ENCODE results near the gene PRKCE. TPM values are rescaled to one million over a fixed set of nuclear protein-coding genes. Genes with fewer than 3 reads are reported as not detected.

The PRKCE gene
- total and polyA plus RNA-seq, 2 donors (not counting 3 experiments of a cell fraction or from before 2014, with no cell fraction given): 27.9 to 33.9 TPM

DNA sequence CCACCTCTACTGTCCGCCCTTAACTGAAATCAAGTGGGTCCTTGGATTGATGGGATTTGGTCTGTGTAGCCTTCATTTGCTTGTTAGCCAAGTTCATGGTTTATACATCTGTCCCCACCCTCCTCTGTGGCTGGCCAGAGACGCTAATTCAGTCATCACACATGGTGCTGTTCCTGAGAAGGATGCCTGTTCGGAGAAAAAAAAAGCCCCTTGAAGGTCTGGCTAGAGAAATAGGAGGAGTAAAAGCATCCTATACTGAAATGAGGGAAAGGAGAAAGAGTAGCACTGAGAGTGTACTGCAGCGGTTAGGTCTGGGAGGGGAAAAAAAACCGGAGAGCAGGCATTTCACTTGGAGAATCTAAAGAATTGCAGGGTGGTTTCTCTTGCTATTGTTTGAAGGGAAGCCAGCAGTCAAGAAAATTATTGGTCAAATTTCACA lies 465.1 kb downstream of the PRKCE start:
- Histone ChIP-seq H3K4me1 (ENCODE audit: control insufficient read depth, extremely low read depth, insufficient read depth, low read length) (peaks cover 51% of the 10 kb centered on the region), H3K4me3 (replicated peaks in 1 of 3; ENCODE audit: insufficient read depth in 1 of 3, low read depth in 1 of 3, low read length in 3 of 3) (no peak overlapping the region), H3K27ac (ENCODE audit: insufficient read depth, low read depth, low read length) (peak overlapping the region; percentile 78), H2AFZ (ENCODE audit: low read depth, low read length) (no peak overlapping the region), H3K4me2 (ENCODE audit: insufficient read depth, low read length) (no peak overlapping the region), H3K79me2 (ENCODE audit: control insufficient read depth, insufficient read depth, low read length) (peaks cover 7% of the 10 kb centered on the region), H3K9ac (replicated peaks; ENCODE audit: extremely low read depth, insufficient read depth, low read length) (no peak overlapping the region), H4K20me1 (replicated peaks; ENCODE audit: control insufficient read depth, extremely low read depth, insufficient read depth, low read length) (no peaks in the 10 kb centered on the region), H3K9me1 (replicated peaks; ENCODE audit: control insufficient read depth, extremely low read depth, insufficient read depth, low read length) (no peaks in the 10 kb centered on the region), H3K27me3 (ENCODE audit: control insufficient read depth in 2 of 2, insufficient read depth in 2 of 2, low read length in 2 of 2) (no peaks in the 10 kb centered on the region), H3K36me3 (ENCODE audit: control insufficient read depth in 2 of 2, extremely low read depth in 1 of 2, insufficient read depth in 2 of 2, low read length in 2 of 2) (no peaks in the 10 kb centered on the region), H3K9me3 (replicated peaks; ENCODE audit: control insufficient read depth, insufficient read depth, low read length) (no peaks in the 10 kb centered on the region)
- BruUV-seq (replicated peaks): no TSS peak
- ChIA-PET CTCF (interaction anchor here (0.9 to 2.0 kb wide), 2 partner anchors 10 to 24 kb away, joined by 3 to 6 read pairs; no protein-coding TSS in a partner anchor), POLR2A (no interaction called here)
- intact Hi-C loops (cut with micrococcal nuclease): loop anchor here (1.0 kb wide), 1 partner anchor 18 kb away; no protein-coding TSS in a partner anchor
- FAIRE-seq (no peak), DNase-seq (ENCODE audit: low read depth, low spot score) (peak; percentile 57)
- dilution Hi-C loops (cut with MboI; ENCODE audit: extremely low pct_ligation_motif_present, low sequenced_read_pairs): no loop called here
- TF ChIP-seq MYC (IDR thresholded peaks at IDR 0.05; ENCODE audit: low read depth, low read length) (no peak), GATA2 (IDR thresholded peaks at IDR 0.05; ENCODE audit: insufficient read depth, insufficient read length, low read depth, low read length) (no peak), EZH2 (IDR thresholded peaks at IDR 0.05; ENCODE audit: borderline replicate concordance, low read depth, low read length, severe bottlenecking) (no peak), POLR2AphosphoS5 (IDR thresholded peaks at IDR 0.05; ENCODE audit: insufficient read depth, low read depth, low read length) (no peak), POLR2A (IDR thresholded peaks at IDR 0.05; ENCODE audit: low read depth, low read length) (no peak), JUN (IDR thresholded peaks at IDR 0.05; ENCODE audit: borderline replicate concordance, insufficient read depth, insufficient read length, low read depth) (no peak), FOS (IDR thresholded peaks at IDR 0.05; ENCODE audit: borderline replicate concordance, insufficient read depth, low read length) (no peak)
- TF ChIP-seq, protein P1, sequence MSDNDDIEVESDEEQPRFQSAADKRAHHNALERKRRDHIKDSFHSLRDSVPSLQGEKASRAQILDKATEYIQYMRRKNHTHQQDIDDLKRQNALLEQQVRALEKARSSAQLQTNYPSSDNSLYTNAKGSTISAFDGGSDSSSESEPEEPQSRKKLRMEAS (IDR thresholded peaks at IDR 0.05; ENCODE audit: insufficient read depth, insufficient read length): no peak

- no peaks in the 10 kb centered on the region for H3K36me3 ChIP-seq (ENCODE audit: control insufficient read depth in 2 of 2, extremely low read depth in 1 of 2, insufficient read depth in 2 of 2, low read length in 2 of 2)
- intact Hi-C loops (cut with micrococcal nuclease) (no loop called here), dilution Hi-C loops (cut with MboI; ENCODE audit: extremely low pct_ligation_motif_present, low sequenced_read_pairs) (no loop called here)
- no peak overlapping the region for H3K9ac ChIP-seq (replicated peaks; ENCODE audit: extremely low read depth, insufficient read depth, low read length)
- no TSS peak for BruUV-seq (replicated peaks)
- ChIA-PET CTCF (interaction anchor here (0.9 to 2.7 kb wide), 4 partner anchors 9 to 54 kb away, joined by 3 to 17 read pairs (median 5); no protein-coding TSS in a partner anchor), POLR2A (no interaction called here)
- H3K79me2 ChIP-seq (ENCODE audit: control insufficient read depth, insufficient read depth, low read length): peaks cover 4% of the 10 kb centered on the region
- H3K4me3 ChIP-seq (replicated peaks in 1 of 3; ENCODE audit: insufficient read depth in 1 of 3, low read depth in 1 of 3, low read length in 3 of 3): no peak overlapping the region
- no peak overlapping the region for H2AFZ ChIP-seq (ENCODE audit: low read depth, low read length)
- TF ChIP-seq GATA2 (IDR thresholded peaks at IDR 0.05; ENCODE audit: insufficient read depth, insufficient read length, low read depth, low read length) (no peak), JUN (IDR thresholded peaks at IDR 0.05; ENCODE audit: borderline replicate concordance, insufficient read depth, insufficient read length, low read depth) (no peak), FOS (IDR thresholded peaks at IDR 0.05; ENCODE audit: borderline replicate concordance, insufficient read depth, low read length) (peak; percentile 76)
- TF ChIP-seq, protein P1 (IDR thresholded peaks at IDR 0.05; ENCODE audit: insufficient read depth, insufficient read length): no peak
- H3K9me3 ChIP-seq (replicated peaks; ENCODE audit: control insufficient read depth, insufficient read depth, low read length): no peaks in the 10 kb centered on the region
- H3K9me1 ChIP-seq (replicated peaks; ENCODE audit: control insufficient read depth, extremely low read depth, insufficient read depth, low read length): no peaks in the 10 kb centered on the region
- no peaks in the 10 kb centered on the region for H3K27me3 ChIP-seq (ENCODE audit: control insufficient read depth in 2 of 2, insufficient read depth in 2 of 2, low read length in 2 of 2)
- FAIRE-seq (peak; percentile 38), DNase-seq (ENCODE audit: low read depth, low spot score) (peak; percentile 52)
- peak overlapping the region; percentile 37 for H3K4me2 ChIP-seq (ENCODE audit: insufficient read depth, low read length)
- H4K20me1 ChIP-seq (replicated peaks; ENCODE audit: control insufficient read depth, extremely low read depth, insufficient read depth, low read length): no peaks in the 10 kb centered on the region
- peak overlapping the region; percentile 78 for H3K27ac ChIP-seq (ENCODE audit: insufficient read depth, low read depth, low read length)
- peaks cover 51% of the 10 kb centered on the region for H3K4me1 ChIP-seq (ENCODE audit: control insufficient read depth, extremely low read depth, insufficient read depth, low read length)
Measured at GRCh38 chr2:46117379-46117778, 465.9 kb downstream of the PRKCE start.
